Stimulated activated CD4-positive, alpha-beta T cell treated with anti-CD3 and anti-CD28 coated beads, Interleukin-4, amount 100 ng/mL, for 1 hour (primary cell): ENCODE measurements around the gene SERPINF2.
"Not testable (repeated sequence)": the region's sequence is repeated elsewhere in the genome, so short reads cannot be mapped to it uniquely, and the experiment has no call there.

Experiments used
- DNase-seq: peaks from one replicate; pipeline ENCODE4 v3.0.0-alpha.2; 2020

Gene SERPINF2

DNA sequence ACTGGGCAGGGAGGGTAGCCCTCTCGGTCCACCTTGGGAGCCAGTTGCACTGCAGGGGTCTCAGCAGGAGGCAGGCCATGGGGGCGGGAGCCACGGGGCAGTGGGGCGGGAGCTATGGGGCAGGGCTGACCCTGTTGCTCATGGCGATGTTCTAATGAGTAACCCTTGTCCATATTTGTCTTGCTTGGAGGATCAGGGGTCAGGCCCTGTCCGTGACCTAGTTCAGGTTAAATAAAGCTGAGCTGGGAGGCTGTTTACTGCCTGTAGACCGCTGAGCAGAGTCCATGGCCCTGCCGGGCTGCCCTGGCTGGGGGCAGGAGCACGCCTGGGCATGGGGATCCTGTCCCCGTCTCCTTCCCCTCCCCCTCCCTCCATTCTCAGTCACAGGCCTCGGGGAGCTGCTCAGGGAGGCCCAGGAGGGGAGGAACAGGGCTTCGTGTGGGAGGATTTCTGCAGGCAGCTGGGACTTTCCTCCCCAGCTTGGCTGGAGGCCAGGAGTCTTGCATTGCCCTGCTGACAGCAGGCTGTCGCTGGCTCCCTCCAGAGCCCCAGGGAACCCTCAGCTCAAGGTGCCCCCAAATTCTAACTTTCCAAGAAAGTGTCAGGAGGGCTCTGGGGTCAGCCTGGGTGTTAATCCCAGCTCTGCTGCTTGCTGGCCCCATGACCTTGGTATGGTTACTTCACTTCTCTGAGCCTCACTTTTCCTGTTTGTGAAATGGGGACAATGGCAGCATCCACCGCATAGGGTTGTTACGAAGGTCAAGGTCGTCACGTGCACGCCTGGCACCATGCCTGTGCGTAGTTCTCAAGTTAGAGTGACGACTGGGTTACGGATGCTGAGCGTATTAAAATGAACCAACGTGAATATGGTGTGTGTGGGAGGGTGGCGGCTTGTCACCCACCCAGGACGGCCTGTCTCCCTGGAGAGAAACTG lies 6.1 kb upstream of the SERPINF2 start:
- DNase-seq, result peak; percentile 68

DNA sequence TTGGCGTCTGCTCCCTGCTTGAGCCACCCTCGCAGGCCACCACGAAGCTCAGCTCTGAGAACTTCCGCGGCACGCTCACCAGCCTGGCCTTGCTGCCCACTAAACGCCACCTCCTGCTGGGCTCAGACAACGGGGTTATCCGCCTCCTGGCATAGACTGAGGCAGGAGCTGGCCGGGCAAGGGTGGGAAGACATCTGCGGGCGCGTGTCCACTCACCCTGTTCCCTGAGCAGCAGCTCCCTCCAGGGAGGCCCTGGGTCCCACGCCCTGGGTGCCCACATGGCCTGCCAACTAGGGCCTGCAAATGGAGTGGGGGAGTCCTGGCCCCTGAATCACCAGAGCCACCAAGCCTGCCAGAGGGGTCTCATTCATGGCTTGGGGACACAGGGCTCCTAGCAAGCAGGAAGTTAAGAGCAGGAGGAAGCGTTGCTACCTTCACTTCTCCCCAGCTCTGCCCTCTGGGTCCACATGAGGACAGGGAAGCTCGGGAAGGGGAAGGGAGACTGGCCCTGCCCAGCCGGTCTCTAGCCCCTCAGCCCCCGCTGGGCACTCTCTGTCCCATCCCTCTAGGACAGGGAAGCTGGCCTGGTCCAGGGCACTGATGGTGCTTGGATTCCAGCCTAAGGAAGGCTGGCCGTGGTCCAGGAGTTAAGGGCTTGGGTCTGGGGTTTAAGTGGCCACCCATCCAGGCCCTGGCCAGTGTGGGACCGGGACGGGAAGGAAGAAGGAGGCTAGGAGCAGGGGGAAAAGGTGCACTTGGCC lies 5.0 kb upstream of the SERPINF2 start:
- DNase-seq, result no peak

DNA sequence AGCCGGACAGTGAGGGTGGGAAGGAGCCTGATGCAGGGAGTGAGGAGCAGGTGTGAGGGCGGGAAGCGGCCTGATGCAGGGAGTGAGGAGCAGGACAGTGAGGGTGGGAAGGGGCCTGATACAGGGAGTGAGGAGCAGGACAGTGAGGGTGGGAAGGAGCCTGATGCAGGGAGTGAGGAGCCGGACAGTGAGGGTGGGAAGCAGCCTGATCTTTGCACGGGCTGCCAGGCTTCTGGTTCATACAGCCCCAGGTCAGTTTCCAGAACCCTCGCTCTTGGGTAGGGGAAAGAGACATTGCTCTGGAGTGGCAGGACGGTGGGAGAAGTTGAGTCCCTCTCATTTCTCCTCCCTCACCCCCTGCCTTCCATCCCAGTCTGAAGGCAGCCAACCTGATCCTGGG lies 772 bp upstream of the SERPINF2 start:
- DNase-seq, result not testable (repeated sequence)

DNA sequence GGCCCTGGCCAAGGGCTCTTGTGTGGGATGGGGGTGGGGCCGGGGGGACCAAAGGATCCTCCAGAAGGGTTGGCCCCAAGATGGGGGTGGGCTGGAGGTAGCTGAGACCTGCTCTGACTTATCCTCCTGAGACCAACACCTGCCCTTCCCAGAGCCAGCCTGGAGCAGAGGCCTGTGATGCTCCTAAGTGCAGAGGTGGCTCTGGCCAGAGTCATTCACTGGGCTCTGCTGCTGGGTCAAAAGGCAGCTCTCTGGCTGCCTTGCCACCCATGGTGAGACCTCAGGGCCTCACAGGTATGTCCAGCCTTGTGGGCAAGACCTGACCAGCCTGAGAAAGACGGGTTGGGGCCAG lies 393 bp downstream of the SERPINF2 start:
- no peak for DNase-seq

DNA sequence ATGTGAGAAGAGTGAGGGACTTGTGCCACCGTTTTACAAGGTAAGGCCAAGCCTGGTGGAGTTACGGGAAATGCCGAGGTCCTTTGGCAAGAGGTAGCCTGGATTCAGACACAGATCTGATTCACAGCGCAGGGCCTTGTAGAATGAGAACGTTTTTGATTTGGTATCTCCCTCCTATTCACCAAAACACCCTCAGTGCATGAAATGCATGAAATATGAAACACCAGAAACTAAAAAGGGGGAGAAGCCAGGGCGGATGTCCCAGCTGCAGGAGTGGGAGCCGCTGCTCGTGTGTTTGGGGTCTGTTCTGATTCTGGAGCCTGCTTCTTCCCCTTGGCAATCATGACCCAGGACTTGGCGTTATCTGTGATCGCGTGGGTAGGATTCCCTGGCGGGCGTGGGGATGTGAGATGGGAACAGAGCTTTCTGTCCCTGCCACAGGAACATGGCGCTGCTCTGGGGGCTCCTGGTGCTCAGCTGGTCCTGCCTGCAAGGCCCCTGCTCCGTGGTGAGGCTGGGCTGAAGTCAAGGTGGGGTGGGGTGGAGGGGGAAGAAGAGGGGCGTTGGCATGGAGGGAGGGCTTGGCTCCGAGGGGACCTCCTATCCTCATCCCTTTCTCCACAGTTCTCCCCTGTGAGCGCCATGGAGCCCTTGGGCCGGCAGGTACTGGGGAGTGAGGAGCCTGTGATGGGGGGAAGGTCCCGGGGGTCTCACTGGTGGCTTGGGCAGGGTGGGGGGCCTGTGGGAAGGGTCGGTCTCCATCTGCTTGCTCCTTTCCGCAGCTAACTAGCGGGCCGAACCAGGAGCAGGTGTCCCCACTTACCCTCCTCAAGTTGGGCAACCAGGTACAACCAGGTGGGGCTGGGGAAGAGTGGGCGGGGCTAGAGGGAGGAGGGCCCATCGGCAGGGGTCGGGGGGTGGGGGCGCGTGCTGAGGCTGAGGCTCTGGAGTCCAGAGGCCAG lies 2.2 kb downstream of the SERPINF2 start:
- no peak for DNase-seq

DNA sequence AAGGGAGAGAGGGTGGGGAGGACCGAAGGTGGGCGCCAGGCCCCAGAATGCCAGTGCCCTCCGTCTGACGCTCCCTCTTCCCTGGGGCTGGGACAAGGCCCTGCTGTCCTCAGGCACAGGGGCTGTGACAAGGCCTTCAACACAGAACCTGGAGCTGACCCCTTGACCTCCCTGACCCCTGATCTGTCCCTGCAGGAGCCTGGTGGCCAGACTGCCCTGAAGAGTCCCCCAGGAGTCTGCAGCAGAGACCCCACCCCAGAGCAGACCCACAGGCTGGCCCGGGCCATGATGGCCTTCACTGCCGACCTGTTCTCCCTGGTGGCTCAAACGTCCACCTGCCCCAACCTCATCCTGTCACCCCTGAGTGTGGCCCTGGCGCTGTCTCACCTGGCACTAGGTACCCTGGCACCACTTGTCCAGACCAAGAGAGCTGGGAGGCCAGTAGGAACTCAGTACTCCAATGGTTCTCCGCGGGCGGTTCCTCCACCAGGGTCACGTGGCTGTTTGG lies 2.9 kb downstream of the SERPINF2 start:
- DNase-seq, result no peak

DNA sequence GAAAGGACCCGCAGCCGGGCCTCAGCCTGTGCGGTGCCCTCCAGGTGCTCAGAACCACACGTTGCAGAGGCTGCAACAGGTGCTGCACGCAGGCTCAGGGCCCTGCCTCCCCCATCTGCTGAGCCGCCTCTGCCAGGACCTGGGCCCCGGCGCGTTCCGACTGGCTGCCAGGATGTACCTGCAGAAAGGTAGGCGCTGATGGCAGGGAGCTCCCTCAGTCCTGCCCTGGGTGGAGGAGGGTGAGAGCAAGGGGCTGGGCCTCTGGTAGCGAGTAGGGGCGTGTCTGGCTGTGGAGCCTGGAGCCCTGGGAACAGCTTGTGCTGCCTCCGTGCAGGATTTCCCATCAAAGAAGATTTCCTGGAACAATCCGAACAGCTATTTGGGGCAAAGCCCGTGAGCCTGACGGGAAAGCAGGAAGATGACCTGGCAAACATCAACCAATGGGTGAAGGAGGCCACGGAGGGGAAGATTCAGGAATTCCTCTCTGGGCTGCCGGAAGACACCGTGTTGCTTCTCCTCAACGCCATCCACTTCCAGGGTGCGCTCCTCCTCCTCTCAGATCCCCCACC lies 4.4 kb downstream of the SERPINF2 start:
- no peak for DNase-seq

DNA sequence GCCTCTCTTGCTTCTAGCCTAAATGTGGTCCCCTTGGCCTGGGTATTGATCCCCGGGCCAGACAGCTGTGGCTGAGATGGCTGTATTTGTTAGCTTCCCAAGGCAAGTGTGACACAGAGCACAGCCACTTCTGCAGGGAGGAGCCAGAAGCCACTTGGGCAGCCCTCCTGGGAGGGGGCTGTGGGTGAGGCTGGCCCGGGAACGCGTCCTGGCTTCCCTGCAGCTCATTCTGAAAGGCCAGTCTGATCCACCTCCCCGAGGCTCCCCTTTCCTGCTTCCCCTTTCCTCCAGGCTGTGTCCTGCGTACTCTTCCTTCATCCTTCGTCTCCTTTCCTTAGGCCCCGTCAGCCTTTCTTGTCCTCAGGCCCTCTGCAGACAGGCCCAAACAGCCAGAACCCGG lies 8.0 kb downstream of the SERPINF2 start:
- no peak for DNase-seq

DNA sequence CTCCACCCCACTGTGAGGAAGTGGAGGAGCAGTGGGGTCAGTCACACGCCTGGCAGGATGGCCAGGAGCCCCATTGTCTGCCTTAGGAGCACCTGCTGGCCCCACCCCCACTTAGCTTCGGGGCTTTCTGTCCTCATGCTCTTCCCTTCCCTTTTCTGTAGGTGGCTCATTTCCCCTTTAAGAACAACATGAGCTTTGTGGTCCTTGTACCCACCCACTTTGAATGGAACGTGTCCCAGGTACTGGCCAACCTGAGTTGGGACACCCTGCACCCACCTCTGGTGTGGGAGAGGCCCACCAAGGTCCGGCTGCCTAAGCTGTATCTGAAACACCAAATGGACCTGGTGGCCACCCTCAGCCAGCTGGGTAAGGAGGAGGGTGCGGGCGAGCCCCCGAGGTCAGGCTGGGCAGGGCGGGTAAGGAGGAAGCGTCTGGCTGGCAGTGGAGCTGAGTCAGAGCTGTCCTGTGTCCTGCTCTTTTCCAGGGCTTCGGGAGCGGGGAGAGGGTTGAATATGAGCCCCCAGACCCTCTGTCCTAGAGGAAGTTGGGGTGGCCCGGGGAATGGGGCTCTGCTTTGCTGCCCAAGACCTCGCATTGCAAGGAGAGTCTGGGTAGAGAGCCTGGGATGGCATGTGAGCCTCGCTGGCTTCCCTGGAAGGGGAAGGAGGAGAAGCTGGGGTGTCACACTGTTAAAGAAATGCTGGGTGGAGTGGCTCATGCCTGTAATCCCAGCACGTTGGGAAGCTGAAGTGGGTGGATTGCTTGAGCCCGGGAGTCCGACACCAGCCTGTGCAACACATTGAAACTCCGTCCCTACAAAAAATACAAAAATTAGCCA lies 10.0 kb downstream of the SERPINF2 start:
- no peak for DNase-seq

DNA sequence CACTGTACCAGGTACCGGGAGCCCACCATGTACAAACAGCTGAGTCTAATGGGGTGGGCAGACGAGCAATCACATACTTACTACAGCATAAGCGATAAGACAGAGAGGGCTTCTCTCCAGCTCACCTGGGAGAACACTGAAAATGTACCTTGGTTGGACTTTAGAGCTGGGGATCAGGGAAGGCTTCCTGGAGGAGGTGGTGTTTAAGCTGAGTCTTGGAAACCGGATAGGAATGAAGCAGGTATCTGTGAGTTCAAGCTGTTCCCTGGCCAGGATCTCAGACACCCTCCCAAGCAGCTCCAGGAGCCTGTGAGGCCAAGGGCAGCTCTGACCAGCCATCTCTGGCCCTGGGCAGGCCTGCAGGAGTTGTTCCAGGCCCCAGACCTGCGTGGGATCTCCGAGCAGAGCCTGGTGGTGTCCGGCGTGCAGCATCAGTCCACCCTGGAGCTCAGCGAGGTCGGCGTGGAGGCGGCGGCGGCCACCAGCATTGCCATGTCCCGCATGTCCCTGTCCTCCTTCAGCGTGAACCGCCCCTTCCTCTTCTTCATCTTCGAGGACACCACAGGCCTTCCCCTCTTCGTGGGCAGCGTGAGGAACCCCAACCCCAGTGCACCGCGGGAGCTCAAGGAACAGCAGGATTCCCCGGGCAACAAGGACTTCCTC lies 11.2 kb downstream of the SERPINF2 start:
- DNase-seq, result no peak

DNA sequence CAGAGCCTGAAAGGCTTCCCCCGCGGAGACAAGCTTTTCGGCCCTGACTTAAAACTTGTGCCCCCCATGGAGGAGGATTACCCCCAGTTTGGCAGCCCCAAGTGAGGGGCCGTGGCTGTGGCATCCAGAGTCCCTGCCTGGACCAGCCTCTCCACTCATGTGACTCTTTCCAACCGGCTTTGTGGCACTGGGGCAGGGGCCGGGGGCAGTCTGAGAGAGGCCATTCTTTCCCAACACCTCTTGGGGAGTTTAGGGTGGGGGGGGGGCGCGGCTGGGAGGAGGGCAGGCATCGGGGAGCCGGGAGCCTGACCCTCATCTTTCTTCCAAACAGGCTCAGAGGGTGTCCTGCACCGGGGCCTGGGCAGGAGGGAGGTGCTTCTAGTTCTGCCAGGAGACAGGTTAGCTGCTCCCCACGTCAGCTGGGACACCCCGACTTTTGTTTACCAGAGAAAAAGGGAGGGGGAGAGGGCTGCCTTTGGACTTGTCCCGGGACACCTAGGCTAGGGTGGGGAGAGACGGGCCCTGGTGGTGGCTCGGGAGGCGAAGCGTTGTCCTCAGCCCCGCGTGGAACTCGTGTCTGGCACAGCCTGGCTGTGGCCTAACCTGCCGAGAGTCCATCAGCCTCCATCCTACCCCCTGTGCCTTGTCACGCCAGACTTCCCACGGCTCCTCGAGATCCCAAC lies 11.9 kb downstream of the SERPINF2 start:
- no peak for DNase-seq

DNA sequence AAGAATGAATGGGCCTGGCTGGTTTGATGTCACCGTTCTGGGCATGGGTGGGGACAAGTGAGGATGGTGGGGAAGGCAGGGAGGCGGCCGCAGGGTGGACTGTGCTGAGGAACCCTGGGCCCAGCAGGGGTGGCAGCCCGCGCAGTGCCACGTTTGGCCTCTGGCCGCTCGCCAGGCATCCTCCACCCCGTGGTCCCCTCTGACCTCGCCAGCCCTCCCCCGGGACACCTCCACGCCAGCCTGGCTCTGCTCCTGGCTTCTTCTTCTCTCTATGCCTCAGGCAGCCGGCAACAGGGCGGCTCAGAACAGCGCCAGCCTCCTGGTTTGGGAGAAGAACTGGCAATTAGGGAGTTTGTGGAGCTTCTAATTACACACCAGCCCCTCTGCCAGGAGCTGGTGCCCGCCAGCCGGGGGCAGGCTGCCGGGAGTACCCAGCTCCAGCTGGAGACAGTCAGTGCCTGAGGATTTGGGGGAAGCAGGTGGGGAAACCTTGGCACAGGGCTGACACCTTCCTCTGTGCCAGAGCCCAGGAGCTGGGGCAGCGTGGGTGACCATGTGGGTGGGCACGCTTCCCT lies 12.7 kb downstream of the SERPINF2 start:
- no peak for DNase-seq

DNA sequence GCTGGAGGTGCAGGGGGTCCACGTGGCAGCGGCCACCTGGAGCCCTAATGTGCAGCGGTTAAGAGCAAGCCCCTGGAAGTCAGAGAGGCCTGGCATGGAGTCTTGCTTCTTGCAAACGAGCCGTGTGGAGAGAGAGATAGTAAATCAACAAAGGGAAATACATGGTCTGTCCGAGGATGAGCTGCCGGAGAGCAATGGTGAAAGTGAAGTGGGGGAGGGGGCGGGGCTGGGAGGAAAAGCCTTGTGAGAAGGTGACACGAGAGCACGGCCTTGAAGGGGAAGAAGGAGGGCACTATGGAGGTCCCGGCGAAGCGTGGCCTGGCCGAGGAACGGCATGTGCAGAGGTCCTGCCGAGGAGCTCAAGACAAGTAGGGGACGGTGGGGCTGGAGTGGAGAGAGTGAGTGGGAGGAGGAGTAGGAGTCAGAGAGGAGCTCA lies 13.2 kb downstream of the SERPINF2 start:
- DNase-seq, result no peak

DNA sequence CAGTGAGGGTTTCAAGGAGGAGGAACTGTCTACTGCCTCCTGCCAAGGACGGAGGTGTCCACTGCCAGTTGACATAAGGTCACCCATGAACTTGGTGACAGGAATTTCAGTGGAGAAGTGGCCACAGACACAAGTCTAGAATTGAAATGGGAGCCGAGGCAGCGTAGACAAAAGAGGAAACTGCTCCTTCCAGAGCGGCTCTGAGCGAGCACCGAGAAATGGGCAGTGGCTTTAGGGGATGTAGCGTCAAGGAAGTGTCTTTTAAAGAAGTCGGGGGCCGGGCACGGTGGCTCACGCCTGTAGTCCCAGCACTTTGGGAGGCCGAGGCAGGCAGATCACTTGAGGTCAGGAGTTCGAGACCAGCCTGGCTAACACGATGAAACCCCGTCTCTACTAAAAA lies 16.1 kb downstream of the SERPINF2 start:
- no peak for DNase-seq

DNA sequence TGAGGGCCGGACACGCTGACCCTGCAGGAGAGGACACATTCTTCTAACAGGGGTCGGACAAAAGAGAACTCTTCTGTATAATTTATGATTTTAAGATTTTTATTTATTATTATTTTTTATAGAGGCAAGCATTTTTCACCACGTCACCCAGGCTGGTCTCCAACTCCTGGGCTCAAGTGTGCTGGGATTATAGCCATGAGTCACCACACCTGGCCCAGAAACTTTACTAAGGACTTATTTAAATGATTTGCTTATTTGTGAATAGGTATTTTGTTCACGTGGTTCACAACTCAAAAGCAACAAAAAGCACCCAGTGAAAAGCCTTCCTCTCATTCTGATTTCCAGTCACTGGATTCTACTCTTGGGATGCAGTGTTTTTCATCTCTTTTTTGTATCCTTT lies 16.9 kb downstream of the SERPINF2 start:
- DNase-seq, result no peak

DNA sequence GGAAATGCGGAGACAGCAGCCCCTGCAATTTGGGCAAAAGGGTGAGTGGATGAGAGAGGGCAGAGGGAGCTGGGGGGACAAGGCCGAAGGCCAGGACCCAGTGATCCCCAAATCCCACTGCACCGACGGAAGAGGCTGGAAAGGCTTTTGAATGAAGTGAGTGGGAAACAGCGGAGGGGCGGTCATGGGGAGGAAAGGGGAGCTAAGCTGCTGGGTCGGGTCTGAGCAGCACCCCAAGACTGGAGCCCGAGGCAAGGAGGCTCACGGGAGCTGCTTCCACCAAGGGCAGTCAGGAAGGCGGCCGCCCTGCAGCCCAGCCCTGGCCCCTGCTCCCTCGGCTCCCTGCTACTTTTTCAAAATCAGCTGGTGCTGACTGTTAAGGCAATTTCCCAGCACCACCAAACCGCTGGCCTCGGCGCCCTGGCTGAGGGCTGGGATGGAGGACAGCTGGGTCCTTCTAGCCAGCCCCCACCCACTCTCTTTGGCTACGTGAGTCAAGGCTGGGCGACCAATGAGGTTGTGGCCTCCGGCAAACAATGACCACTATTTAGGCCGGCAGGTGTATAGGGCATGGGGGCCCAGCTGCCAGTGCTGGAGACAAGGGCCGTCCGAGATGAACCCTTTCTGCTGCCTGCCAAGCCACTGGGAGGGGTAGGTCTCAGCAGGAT lies 19.7 kb downstream of the SERPINF2 start:
- DNase-seq, result no peak

DNA sequence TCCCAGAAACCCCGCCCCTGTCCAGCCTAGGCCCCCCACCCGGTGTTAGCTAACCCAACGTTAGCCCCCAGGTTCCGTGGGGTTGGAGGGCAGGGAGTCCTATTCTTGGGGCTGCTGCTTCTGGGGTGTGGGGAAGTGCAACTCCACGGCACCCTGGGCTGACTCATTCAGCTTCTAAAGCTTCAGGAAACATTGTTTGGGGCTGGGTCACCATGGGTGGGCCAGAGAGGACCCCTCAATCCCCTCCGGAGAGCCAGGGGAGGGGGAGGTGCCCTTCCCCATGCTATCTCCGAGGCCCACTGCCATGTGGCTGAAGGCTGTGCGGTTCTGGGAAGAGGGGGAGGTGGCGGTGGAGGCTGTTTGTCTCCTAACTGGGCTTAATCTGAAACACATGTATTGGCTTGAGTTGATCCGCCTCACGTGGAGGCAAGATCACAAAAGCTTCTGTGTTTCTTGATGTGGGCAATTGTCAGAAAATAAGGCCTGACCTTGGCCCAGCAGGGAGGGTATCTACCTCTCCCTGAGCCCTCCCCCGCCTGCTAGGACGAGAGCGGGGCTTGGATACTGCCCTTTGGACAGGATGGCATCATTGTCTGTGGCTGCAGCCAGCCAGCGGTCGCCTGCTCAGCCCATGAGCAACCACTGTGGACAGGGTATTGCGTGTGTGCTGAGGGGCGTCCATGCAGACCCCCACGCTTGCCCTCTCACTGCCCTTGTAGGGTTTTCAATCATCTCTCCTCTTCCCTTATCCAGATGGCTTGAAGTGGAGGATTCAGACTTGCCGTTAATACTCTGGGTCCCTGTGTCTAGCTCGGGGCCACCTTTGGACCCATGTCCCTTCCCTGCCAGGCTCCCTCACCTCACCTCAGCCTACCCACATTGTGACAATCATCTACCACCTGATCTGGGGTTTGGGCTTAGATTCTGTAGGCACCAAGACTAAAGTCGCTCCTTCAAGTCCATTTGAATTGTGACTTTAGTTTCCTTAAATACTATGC lies 20.5 kb downstream of the SERPINF2 start:
- no peak for DNase-seq

DNA sequence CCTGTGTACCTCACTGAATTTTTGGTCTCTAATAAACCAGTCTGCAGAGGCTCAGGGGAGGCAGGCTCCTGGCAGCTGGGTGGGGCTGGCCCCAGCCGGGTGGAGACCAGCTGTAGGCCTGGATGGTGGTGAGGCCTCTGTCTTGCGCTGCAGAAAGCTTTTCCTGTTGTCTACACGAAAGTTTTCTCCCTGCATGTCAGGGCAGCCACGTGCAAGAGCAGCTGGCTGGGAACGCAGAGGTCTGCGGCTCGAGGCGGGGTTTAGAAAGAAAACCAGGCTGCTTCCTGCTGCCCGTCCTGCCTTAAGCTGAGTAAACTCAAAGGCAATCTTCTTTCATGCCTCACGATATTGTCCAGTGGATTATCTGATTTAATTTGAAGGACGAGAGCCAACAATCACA lies 21.6 kb downstream of the SERPINF2 start:
- peak; percentile 24 for DNase-seq
